Ureter (tissue), 1 donor: ENCODE results near the gene RPA4. TPM values are rescaled to one million over a fixed set of nuclear protein-coding genes. Genes with fewer than 3 reads are reported as not detected.
"Not testable (repeated sequence)": the region's sequence is repeated elsewhere in the genome, so short reads cannot be mapped to it uniquely, and the experiment has no call there.

Experiments used
- DNase-seq: peaks from one replicate; pipeline ENCODE4 v3.0.0-alpha.2; 2020; ENCODE audit warnings: low spot score
- total RNA-seq: library from RNA; stranded (reverse); gene quantifications from one replicate; pipeline ENCODE4 v1.2.4, GENCODE V29; 2023
- donor health status: DM: yes; HTN: yes; CAD: no.

RPA4 gene, protein sequence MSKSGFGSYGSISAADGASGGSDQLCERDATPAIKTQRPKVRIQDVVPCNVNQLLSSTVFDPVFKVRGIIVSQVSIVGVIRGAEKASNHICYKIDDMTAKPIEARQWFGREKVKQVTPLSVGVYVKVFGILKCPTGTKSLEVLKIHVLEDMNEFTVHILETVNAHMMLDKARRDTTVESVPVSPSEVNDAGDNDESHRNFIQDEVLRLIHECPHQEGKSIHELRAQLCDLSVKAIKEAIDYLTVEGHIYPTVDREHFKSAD
- total RNA-seq = 2.6 TPM

DNA sequence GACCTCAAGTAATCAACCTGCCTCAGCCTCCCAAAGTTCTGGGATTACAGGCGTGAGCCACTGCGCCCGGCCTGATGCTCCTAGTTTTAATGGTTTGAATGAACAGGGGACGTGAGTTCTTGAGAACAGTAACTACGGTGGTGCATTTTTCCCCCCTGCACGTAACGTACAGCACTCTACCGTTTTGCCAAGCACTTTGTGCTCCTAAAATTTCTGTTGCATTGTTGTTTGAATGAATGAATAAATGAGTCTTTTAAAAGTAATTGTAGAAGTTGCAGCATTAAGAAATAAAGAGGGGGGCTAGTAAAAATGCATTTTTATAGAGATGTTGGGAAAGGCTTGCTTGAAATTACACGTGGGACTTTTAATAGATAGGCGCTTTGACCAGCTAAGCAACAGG lies at the start of gene RPA4:
Gene RPA4, plus strand, starts transcription at position 301 of the 400 bp plus-strand sequence. CDS start 403 bp downstream, outside the sequence.
- DNase-seq = no peak

DNA sequence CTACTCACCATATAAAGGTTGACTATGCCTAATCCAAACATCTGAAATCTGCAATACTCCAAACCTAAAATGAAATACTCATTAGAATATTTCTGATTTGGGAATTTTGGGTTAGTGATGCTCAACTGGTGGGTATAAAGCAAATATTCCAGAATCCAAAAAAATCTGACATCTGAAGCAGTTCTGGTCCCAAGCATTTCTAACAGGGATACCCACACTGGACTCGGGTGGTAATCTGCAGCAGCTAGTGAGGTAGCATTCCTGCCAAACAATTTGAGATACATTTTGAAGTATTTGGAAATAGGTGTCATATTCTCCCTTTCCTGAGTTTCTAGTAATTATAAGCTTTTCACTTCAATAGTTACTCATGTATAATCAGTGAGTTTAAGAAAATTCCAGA lies 49.6 kb upstream of the RPA4 start:
- no peak for DNase-seq

DNA sequence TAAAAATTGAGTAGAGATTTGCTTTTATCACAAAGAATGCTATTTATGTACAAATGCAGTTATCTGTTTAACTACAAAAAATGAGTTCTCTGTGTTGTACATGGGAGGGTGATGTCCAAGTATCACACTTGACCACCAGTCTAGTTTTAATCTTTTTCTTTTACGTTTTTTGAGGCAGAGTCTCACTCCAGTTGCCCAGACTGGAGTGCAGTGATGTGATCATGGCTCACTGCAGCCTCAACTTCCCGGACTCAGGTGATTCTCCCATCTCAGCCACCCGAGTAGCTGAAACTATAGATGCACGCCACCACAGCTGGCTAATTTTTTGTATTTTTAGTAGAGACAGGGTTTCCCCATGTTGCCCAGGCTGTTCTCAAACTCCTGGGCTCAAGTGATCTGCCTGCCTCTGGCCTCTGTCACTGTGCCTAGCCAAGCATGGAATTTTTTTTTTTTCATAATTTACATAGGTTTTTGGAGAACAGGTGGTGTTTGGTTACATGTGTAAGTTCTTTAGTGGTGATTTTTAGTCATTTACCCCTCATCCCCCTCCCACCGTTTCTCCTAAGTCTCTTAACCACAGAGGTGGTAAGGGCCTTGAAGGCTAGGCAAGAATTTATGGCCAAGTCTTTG lies 47.9 kb upstream of the RPA4 start:
- DNase-seq = no peak

DNA sequence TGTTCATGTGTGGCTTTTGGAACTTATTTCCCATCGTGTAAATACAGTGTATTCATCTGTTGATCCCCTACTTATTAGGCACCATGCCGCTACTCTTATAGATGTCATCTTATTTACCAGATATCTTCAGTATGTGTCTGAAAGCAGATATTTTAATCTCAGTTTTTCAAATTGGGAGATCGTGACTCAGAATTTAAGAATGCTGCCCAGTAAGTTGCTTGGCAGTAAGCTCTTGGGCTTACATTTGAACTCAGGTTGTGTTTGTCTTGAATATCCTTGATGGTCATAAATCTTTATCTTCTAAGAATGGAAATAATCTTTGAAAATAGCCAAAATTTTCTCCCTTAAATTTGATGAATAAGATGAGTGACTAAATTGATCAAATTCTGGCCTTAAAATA lies 45.9 kb upstream of the RPA4 start:
- DNase-seq = no peak

DNA sequence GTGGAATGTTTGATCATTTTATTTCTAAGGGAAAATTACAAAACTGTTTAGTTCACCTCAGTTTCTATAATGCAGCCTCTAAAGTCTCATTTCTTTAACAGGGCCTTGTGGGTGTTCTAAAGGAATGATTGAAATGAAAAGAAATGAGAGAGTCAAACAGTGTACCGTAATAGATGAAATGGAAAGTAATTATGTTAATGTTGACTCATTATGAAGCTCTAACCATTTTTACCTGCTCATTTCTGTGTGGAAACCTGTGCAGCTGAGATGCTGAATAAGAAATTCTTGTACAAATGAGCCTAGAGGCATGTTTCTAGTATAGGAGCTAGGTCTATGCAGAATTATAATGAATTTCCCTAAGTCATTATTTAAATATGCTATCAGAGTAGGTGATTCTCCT lies 45.2 kb upstream of the RPA4 start:
- DNase-seq = no peak

DNA sequence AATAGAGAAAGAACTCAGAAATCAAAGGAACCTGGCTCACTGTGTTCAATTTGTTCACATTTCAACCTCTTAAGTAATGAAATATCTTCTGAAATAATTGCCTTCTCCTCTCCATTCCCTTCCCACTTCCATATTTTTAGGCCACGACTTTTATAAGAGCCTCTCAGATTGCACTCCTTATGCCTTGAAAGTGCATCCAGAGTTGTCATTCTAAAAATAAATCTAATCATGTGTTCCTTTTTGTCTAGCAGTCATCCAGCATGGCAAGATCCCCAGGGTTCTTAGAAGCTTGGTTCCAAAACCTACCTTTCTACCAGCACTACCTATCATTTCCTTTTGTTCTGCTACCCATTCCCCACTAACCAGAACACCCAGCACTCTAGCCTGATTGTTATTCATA lies 42.4 kb upstream of the RPA4 start:
- no peak for DNase-seq

DNA sequence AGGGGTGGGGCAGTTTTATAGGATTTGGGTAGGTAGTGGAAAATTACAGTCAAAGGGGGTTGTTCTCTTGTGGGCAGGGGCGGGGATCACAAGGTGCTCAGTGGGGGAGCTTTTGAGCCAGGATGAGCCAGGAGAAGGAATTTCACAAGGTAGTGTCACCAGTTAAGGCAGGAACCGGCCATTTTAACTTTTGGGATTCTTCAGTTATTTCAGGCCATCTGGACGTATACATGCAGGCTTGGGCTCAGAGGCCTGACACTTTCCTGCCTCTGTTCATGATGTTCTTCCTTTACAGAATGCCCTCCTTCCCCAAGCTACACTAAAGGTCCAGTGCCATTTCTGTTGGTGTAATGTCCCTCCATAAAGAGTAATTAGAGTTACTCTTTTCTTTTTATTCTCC lies 41.8 kb upstream of the RPA4 start:
- not testable (repeated sequence) for DNase-seq

DNA sequence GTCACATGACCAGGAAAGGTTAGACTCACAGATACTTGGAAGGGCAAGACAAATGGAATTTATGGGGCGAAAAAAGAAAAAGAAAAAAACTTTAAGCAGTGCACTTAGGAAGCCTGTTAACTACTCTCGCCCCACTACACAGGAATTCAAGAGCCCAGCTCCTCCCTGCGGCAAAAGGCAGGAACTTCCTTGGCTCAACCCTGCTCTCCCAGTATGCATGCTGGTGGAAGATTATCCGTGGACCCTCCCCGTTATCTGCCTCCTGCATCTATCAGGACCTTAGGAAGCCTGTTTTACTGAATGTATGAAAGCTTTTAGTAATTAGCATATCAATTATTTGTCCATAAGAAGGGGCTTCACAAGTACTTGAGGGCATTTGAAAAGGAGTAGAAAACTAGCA lies 40.1 kb upstream of the RPA4 start:
- DNase-seq = no peak

DNA sequence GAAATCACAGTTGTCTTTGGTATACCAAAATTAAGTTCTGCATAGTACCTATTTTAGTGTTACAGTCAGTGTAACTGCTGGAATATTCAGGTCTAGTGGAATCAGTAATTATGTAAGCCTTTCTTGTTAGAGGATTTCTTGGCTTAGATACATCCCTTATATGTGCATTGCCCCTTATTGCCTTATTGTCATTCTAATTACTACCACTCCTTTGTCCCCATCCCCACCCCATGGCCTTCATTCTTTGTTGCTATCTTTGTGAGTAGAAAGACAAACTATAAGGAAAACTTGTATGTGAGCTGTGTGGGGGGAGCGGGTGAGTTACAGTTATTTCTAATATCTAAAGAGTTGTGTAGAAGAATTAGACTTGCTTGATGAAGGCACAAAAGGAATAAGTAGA lies 36.9 kb upstream of the RPA4 start:
- DNase-seq = no peak

DNA sequence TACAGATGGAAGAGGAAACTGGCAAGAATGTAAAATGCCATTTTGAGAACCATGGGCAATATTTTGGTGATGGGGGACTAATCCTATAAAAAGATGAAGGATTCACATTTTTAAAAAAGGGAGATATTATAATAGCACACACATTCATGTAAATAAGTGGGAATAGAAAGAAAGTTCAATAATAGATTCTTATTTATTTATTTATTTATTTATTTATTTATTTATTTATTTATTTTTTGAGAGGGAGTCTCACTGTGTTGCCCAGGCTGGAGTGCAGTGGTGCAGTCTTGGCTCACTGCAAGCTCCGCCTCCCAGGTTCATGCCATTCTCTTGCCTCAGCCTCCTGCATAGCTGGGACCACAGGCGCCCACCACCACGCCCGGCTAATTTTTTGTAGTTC lies 24.3 kb upstream of the RPA4 start:
- DNase-seq = not testable (repeated sequence)

DNA sequence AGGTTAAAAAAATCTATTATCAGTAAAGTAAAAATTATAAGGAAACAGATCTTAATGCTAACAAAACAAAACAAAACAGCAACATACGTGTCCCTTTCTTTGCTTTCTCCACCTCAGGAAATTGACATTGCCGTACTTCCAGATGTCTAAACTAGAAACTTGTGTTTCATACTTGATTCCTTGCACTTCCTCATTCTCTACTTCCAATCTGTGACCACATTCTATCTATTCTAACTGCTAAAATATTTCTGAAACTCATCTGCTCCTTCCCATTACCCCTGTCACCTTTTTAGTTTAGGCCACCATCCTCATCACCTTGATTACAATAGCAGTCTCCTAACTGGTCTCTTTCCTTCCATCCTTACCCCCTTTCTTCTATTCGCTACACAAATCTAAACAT lies 22.5 kb upstream of the RPA4 start:
- DNase-seq = no peak

DNA sequence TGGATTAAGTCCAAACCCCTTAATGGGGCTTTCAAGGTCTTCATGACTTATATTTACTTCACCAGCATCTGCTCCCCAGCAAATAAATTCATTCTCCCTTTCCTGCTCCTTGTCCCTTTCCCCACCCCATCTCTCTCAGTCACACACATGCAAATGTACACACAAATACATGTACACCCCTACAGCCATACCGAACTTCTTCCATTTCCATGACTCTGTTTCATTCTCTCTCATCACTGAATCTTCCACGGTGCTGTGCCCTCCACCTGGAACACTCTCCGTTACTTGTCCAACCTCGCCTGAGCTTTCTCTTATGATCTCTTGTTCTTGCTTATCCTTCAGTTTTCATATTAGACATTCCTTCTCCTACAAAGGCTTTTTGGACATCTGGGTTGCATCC lies 22.0 kb upstream of the RPA4 start:
- no peak for DNase-seq

DNA sequence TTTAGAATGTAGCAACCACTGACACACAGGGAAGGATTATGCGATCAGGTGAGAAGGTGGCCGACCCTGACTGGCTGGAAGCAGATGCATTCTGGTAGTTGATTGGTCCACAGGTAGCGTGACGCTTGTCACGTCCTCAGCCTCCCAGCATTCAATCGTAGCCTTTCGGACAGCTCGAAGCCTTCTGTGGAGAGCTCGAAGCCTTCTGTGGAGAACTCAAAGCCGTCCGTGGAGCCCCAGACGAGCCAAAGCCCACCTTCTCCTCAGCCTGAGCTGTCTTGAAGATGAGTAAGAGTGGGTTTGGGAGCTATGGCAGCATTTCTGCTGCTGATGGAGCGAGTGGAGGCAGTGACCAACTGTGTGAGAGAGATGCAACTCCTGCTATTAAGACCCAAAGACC lies 319 bp downstream of the RPA4 start:
- no peak for DNase-seq

DNA sequence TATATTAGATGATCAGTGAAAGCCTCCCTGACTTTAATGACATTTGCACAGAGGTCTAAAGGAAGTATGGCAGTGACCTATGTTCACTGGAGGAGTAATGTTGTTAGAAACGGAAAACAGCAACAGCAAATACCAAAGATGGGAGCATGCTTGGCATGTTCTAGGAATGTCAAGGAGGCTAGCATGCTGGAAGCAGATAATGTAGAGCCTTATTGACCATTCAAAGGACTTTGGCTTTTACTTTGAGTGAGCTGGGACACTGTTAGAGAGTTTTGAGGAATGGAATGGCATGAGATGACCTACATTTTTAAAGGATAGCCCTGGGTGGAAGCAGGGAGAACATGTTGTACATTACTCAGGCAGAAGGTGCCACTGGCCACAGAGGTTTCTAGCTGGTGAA lies 6.0 kb downstream of the RPA4 start:
- no peak for DNase-seq

DNA sequence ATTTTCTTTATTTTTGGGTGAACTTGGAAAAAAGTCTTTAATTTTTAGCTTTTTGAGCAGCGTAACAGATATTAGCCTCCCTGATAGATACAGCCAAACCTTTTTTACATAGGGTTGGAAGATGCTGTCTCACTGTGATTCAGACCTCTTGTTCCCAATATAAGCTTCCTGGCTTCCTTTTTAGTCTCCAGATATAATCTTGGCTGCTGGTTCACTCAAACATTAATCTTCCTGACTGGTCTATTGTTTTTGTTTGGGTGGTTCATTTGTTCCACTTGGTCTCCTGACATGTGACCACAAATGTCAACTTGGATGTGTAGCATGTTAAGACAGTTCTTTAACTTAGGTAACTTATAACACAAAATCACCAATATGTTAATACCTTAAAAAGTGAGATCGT lies 23.0 kb downstream of the RPA4 start:
- DNase-seq = no peak

DNA sequence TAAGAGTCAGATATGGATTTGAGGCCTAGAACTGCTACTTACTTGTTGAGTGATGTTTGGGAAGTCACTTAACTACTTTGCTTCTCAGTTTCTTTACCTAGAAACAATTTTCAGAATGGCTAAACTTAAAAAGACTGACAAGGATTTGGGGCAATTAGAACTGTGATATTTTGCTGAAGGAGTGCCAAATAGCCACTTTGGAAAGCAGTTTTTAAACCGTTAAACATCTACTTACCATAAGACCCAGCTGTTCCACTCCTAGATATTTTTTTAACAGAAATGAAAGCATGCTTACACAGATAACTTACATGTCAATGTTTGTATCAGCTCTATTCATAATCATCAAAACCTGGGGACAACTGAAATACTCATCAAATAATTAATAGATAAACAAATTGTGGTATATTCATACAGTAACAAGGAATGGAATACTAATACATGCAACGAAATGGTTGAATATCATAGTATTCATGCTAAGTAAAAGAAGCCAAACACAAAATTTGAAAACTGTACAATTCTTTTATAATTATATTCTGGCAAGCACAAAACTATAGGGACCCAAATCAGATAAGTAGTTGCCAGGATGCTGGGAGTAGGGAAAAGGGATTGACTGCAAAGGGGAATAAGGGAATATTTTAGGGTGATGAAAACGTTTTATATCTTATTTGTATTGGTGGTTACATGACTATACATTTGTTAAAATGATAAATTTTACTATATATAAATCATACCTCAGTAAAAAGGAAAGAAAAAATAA lies 24.0 kb downstream of the RPA4 start:
- DNase-seq = no peak

DNA sequence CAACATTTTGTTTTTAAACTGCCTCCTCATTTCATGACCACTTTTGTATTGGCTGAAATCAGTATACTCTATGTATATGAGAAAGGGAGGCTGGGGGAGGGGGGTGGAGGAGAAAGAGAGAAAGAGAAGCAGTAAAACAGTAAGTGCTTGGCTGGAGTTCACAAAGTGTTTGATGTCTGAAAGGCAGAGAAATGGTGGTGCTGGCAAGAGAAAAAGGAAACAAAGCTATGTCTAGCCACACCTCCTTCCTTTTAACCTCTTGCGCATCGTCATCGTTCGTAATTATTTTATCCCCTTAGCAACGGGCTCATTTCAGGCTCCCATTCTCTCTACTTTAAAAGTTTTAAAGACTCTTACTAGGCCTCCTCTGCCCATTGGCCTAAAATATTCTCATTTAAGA lies 25.6 kb downstream of the RPA4 start:
- no peak for DNase-seq

DNA sequence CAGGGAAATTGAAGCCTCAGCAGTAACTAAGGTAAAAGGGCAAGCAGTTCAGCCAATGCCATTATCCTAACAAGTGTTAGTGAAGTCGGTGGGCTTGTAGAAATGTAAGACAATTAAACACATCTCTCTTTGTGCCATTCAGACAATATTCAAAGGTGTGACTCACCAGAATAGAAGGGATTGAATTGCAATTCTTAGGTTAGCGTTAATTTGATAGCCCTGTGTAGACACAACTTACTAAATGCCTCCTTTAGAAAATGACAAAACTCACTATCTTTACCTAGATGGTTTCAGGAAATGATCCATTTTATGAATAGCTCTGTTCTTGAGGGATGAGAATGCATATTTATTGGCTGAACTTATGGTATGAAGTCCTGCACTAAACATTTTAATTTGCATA lies 35.2 kb downstream of the RPA4 start:
- no peak for DNase-seq

DNA sequence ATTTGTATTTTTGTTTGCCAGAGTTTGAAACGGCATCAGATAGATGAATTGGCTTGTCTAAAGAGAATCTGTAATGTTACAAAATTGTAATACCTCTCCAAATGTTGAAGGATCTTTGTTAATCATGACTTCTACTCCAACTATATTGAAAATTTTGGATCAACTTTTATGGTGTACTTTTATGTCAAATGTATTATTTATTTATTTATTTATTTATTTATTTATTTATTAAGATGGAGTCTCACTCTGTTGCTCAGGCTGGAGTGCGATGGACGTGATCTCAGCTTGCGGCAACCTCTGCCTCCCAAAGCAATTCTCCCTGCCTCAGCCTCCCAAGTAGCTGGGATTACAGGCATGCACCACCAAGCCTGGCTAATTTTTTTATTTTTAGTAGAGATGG lies 36.0 kb downstream of the RPA4 start:
- no peak for DNase-seq

DNA sequence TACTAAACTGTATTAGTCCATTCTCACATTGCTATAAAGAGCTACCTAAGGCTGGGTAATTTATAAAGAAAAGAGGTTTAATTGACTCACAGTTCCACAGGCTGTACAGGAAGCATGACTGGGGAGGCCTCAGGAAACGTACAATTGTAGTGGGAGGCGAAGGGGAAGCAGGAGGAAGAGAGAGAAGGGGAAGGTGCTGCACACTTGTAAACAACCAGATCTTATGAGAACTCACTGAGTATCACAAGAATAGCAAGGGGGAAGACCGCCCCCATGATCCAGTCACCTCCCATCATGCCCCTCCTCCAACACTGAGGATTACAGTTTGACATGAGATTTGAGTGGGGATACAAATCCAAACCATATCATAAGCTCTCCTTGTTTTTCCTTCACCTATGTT lies 40.9 kb downstream of the RPA4 start:
- DNase-seq = no peak

DNA sequence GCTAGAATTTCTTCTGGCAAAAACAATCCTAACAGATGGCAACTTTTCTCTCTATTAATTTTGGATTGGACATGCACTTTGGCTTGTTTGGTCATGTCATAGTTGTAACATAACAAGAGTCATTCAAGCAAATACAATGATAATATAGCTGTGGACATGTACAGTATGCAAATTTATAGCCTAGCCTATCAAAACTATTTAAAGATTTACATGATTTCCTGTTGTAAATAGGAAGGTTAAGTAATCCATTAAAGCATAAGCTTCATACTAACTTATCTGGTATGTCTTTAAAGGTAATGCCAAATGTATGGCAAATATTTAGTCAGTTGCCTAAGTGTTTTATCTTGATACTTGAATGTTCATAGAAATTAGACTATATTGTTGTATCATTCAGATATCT lies 45.3 kb downstream of the RPA4 start:
- DNase-seq = no peak
